GM18519 (cell line): Measurements from ENCODE around the gene KIF6.
"Not testable (repeated sequence)": the region's sequence is repeated elsewhere in the genome, so short reads cannot be mapped to it uniquely, and the experiment has no call there.

ENCODE experiments used
- ATAC-seq: cut with Tn5 transposase; IDR thresholded peaks from one replicate; pipeline ENCODE4 v1.9.1; 2021; ENCODE audit warnings: mild to moderate bottlenecking, moderate library complexity; ENCODE audit not compliant: unreplicated experiment, low FRiP score

The KIF6 gene

DNA sequence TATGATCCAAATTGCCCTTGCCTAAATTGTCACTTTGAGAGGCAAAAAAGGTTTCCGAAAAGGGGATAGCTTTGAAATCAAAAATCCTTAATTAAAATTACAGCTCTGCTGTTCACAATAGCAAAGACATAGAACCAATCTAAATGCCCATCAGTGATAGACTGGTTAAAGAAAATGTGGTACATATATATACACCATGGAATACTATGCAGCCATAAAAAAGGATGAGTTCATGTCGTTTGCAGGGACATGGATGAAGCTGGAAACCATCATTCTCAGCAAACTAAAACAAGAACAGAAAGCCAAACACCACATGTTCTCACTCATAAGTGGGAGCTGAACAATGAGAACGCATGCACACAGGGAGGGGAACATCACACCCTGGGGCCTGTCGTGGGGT lies 1.9 kb downstream of the KIF6 start:
- not testable (repeated sequence) for ATAC-seq

DNA sequence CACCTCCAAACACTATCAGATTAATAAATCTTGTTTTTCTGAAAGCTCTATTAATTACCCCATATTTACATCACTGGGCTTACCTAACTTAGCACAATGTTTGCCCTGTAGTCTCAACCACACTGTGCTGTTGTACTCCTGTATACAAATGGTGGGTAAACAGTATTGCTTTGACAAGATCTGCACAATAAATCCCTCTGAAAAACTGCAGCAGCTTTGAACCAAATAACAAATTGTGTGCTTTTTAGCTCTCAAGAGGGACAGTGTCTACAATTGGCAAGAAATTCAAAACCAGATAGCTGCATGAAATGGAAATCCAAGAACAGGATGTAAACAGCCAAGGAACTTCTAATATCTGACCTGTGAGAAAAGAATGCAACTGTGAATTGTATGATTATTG lies 10.4 kb downstream of the KIF6 start:
- no peak for ATAC-seq

DNA sequence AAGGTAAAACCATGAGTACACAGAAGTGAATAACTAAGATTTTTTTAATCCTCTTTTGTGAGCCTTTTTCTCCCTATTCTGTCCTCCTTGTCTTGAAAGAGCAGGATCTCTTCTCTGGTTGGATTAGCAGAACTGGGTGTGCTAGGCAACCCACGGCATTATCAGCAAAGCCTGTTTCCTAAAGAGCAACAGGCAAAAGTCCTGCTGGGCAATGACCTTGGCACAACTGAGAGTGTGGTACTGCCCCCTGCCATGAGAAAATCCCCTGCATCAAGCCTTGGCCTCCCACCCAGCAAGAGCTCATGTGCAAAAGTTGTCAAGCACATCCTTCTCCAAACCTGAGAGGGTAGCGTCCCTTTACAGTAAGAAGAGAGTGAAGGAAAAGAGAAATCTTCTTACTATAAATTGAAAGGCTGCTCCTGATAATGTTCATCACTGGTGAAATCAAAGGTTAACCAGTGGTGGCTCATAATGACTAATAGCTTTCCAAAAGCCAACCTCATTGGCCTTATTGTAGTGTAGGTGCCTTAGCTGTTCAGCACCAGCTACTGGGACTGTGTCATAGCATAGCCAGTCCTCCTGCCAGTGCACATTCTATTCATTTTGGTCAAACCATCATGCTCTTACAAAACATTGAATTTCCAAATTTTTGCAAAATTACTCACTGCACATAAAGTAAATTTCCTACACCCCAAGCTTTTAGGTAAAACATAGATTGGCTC lies 17.1 kb downstream of the KIF6 start:
- ATAC-seq: no peak

DNA sequence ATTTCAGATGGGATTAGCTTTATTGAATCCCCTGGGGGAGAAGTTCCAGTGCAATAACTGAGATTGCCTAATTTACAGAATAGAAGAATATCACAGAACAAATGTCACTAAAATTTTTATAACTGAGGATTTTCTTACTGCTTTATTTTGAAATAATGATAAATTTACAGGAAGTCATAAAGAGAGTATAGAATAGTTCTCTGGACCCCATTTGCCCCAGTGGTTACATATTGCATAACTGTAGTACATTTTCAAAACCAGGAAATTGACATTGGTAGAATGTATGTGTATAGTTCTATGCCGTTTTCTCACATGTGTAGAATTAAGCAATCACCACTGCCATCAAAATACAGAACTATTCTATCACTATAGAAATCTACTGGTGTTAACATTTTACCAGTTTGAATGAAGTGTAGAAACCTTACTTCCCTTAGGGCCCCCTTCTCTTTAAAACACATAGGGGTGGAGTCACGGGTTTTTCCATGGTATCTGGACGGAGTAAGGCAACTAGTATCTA lies 18.3 kb downstream of the KIF6 start:
- ATAC-seq: no peak

DNA sequence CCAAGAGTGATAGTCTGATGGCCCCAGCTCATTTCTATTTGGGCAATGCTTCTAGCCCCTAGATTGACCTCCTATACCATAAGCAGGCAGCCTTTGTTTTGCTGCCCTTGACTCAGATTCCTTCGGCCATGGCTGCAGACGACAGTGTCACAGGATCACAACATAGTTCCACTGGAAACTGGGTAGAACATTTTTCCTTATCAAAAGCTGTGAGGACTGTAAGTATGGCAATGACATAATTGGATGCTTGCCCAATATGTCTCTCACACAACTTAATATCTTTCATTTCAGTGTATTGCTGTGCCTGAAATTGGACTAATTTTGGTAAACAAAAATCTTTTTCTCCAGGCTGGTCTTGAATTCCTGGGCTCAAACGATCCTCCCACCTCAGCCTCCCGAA lies 22.9 kb downstream of the KIF6 start:
- ATAC-seq: no peak

DNA sequence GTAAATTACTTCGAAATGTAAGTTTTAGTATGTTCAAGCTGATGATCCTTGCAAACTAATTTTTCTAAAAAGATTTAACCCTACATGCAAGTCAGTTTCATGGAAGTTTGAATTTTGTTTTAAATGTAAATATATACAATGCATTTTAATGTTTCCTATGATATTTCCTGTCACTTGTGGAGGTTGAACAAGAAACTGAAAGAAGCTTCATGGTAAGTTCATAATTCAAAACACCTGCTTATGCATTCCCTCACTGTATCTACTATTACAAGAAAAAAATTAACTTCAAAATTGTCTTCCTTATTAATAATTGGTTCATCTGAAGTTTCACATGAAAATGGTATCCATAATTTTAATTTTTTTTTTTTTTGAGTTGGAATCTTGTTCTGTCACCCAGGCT lies 24.8 kb downstream of the KIF6 start:
- ATAC-seq: no peak

DNA sequence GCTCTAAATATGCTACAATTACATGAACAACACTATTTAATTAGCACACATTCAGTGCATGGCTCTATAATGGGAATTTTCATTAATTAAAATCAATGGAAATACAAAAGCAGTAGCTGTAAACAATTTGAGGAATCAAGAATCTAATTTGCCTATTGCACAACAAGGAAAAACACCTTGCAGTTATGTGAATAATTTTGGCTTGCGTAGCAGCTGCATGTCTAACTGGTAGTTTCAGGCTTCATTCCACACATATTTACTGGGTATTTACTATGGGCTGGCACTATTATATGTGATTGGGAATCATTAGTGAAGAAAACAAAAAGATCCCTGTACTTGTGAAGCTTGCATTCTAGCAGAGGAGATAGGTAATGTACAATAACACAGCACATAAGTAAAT lies 26.4 kb downstream of the KIF6 start:
- ATAC-seq: no peak

DNA sequence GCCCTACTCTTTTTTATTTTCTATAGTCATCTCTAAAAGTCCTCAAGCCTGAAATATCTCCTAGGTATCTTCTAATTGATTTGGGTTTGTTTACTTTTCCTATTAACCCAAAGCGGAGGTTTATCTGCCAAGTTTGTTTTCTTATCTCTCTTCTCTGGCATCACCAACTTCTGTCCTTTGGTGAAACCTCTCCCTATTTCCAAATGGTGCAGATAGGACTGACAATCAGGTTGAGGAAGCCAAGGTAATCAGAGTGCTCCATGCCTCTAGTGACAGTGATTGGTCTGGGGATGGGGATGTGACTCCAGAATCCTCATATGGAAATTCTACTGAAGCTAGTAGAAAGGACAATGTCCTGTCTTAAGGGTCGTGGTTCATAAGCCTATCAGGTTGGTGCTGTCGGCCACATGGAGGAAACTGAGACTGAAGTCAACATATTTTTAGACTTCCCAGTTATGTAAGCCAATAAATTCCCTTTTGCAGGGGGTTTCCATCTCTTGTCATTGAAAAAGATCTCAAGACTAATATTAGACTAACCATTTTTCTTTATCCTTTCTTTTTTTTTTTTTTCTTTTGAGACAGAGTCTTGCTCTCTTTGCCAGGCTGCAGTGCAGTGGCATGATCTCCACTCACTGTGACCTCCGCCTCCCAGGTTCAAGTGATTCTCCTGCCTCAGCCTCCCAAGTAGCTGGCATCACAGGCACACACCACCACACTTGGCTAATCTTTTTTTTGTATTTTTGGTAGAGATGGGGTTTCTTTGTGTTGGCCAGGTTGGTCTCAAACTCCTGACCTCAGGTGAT lies 28.0 kb downstream of the KIF6 start:
- ATAC-seq: no peak

DNA sequence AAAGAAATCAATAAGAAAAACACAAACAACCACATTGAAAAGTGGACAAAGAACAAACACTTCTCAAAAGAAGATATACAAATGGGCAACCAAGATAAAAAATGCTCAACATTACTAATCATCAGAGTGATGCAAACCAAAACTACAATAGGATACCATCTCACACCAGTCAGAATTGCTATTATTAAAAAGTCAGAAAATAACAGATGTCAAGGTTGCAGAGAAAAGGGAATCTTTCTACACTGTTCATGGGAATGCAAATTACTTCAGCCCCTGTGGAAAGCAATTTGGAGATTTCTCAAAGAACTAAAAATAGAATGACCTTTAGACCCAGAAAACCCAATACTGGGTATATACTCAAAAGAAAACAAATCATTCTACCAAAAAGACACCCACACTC lies 29.8 kb downstream of the KIF6 start:
- no peak for ATAC-seq

DNA sequence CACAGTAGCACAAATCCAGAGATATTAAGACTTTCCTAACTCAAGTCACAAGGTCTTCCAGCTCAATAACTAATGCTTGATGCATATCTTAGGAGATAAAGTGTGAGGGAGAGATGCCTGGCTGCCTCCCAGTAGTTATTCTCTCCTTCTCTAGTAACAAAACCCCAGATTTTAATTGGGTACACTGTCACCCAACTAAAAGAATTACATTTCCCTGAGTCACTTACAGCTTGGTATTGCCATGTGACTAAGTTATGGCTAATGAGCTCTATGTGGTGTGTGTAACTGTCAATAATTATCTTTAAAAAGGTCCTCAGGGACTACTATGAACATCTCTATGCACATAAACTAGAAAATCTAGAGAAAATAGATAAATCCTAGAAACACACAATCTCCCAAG lies 32.0 kb downstream of the KIF6 start:
- ATAC-seq: no peak

DNA sequence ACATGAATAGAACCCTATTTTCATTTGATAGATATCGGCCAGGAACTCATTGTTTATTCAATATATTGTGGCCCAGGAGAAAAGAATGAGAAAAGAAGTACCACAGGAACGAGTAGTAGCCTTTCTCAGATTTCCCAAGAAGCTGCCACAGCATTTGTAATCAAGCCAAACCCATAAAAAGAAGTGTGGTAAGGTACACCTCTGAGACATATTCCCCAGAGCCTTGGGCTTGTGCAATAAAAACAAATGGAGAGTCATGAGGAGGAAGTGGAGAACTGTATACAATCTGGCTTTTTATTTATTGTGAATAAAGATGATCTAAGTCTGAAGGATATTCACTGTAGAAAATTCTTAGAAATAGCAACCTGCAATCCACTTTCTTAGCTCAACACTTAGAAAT lies 36.7 kb downstream of the KIF6 start:
- no peak for ATAC-seq

DNA sequence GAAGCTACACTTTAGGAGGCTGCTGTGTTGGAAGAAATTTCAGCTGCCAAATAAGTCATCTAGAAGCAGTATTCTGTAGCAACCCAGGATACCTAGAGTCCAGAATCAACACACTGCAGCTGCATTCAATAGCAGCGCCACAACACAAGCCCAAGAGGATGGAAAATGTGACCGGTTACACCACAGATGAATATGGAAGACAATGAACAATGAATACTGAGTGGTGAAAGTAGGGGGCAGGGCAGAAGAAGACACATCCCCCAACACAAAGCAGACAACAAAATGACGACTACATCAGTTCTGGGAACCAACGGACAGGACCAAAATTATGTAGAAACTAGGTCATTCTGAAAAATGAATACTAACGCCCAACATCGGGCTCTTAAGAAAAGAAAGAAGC lies 38.2 kb downstream of the KIF6 start:
- ATAC-seq: no peak

DNA sequence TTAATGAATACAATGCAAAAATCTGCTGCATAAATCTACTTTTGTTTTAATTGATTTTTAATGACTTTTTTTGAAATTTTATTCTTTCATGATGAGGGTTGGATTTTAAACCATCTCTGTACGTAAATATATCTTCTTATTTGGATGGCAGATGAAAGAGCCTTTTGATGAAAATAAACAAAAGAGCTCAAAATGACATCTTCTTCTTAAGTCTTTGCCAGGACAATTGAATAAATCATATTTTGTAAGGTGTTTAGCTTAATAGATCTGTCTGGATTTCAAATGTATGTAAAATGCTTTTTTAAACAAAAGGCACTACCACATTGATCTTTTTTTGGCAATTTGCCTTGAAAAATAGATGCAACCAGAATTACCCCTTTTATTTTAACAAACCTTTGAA lies 39.3 kb downstream of the KIF6 start:
- no peak for ATAC-seq

DNA sequence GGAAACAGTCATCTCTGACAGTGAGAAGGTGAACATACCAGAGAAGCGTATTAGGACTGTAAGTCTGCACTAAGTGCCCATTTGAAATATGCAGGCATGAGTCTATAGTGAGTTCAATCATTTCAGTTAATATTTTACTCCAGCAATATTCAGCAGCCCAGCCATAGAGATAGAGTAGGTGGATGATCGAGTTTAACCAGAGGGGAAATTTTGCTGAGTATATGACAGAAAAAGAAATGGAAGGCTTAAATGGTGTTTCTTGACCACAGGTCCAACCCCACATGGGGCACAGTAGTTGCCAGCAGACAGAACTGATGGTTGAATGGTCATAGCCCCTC lies 39.8 kb downstream of the KIF6 start:
- no peak for ATAC-seq

DNA sequence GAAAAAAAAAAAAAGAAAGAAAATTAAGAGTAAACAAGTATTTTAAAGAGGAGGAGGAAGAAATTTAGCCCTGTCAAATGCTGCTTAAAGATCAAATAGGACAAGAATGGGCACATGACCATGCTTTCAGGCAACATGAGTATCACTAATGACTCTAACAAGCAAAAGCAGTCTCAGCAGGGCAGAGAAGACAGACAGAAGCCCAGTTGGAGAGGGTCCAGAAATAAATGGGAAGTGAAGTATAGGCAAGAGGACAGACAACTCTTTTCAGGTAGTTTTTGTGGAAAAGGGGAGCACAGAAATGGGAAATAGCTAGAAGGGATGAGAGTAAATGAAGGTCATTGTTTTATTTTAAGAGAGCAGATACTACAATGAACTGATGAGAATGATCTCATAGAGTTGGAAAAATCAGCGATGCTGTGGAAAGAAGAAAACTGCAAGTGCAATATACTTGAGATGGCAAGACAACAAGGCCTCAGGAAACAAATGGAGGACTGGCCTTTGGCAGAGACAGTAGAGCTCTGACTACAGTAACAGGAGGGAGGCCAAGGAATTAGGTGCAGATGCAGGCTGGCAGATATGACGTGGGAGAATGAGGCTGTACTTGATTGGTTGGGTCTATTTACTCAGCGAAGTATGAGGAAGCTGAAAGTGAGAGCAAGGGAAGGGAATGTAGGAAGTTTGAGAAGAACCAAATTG lies 40.3 kb downstream of the KIF6 start:
- no peak for ATAC-seq

DNA sequence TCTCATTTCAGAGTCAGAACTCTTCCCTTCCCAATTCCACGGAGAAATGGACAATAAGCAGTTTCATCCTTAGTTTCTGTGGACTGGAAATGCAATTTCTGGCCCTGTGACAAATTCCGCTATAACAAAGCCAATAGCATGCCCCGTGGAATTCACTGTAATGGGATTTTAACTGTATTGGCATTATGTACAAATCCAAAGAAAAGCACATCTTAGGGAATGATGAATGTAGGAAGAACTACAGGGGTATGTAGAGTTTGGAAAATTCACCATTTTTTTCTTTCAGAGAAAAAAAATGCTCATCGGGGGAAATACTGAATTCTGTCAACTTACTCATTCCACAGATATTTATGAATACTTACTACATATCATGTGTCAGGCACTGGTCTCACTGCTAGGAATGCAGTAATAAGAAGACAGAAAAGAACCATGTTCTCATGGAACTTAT lies 43.5 kb downstream of the KIF6 start:
- ATAC-seq: no peak

DNA sequence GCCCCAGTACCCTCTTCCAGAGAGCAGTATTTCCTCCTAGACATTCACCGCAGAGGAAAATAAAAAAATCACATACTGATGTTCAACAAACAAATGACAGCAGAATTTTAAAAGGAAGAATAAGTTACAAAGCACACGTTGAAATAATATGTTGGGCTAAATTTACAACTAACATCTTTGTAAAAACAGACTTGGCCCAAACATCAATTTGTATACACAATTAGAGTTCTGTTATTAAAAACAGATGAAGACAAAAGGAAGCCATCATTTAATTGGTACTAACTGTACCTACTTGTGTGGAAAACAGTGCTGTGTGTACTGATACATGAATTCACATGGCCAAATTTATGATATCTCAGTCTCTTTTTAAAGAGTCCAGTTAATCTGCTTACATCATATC lies 46.3 kb downstream of the KIF6 start:
- ATAC-seq: no peak

DNA sequence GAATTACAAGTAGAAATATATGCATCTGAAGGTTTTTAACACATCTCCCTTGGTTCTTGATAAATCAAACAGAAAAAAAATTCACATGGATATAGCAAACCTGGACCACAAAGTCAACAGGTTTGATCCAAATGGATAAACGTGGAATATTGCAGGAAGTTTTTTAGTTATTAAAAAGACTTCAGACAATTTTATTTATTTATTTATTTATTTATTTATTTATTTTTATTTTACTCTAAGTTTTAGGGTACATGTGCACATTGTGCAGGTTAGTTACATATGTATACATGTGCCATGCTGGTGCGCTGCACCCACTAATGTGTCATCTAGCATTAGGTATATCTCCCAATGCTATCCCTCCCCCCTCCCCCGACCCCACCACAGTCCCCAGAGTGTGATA lies 47.9 kb downstream of the KIF6 start:
- not testable (repeated sequence) for ATAC-seq

DNA sequence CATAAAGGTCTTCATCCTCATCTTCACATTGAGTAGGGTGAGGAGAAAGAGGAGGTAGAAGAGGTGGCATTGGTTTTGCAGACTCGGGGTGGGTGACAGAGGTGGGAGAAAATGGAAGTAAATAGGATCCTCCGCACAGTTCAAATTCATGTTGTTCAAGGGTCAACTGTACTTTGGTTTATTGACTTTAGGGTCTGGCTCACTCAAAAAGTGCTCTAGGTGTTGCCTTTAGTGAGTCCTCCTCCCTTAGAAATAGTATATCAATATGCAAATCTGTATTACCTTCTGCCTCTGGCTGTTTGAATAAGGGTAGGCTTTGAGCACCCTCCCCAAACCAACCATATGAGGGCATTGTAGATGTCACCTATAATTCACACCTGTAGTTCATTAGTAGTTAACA lies 54.7 kb downstream of the KIF6 start:
- ATAC-seq: no peak

DNA sequence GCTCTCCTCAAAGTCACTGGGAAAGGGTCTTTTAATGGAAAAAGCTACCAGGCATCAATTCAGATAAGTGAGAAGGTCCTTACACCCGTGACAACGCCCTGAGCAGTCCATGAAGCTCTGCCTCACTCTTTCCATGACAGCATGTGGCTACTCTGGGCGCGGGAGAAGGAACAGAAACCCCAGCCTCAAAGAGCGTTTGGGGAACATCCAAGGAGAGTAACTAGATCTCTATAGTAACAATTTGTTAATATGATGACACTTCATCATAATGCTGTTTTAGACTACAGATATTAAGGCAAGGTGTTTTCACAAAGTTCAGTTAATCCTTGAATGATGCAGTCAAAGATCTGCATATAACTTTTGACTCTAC lies 55.2 kb downstream of the KIF6 start:
- ATAC-seq: no peak

DNA sequence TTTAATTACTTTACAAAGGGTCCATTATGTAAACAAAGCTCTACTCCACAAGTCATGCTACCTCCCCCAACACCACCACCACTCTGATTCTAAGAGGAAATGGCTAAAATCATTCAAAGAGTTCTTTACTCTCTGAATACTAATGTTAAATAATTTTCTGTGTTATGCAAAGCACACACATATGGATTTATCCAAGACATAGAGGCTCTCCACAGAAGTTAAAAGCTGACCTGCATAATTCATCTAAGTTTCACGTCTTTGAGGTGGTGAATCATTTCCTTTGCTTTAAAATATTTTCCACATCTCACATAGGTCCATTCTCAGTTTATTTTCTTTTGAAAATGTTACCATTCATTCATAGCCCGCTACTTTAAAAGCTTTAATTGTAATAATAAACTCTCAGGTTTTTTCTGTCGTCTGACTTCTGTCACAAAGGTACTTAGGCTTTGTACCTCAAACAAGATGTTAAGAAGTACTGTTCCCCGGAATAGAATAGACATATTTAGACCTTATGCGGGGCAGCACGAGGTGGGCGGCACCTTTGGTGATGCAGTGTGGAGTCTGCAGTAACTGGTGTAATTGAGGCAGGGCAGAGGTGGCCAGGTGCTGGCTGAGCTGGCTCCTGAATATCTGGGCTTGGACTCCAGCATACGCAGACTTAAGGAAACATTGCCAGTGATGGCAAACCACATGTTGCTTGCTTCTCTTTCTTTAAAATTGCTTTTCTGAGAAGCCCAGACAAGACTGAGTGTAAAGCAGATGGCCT lies 55.8 kb downstream of the KIF6 start:
- ATAC-seq: no peak
